ENCODE data around the gene TMEM145. TPM values are rescaled to one million over a fixed set of nuclear protein-coding genes. Genes with fewer than 3 reads are reported as not detected.
A peak's percentile ranks its signal among the peaks of the same experiment; 100 is the strongest.

Gene TMEM145
- total and polyA plus RNA-seq, 9 of the 15 experiments (the other 6 are each of a cell fraction or from before 2014, with no cell fraction given): 0.80 to 5.5 (median 1.9) TPM; not detected in 3

DNA sequence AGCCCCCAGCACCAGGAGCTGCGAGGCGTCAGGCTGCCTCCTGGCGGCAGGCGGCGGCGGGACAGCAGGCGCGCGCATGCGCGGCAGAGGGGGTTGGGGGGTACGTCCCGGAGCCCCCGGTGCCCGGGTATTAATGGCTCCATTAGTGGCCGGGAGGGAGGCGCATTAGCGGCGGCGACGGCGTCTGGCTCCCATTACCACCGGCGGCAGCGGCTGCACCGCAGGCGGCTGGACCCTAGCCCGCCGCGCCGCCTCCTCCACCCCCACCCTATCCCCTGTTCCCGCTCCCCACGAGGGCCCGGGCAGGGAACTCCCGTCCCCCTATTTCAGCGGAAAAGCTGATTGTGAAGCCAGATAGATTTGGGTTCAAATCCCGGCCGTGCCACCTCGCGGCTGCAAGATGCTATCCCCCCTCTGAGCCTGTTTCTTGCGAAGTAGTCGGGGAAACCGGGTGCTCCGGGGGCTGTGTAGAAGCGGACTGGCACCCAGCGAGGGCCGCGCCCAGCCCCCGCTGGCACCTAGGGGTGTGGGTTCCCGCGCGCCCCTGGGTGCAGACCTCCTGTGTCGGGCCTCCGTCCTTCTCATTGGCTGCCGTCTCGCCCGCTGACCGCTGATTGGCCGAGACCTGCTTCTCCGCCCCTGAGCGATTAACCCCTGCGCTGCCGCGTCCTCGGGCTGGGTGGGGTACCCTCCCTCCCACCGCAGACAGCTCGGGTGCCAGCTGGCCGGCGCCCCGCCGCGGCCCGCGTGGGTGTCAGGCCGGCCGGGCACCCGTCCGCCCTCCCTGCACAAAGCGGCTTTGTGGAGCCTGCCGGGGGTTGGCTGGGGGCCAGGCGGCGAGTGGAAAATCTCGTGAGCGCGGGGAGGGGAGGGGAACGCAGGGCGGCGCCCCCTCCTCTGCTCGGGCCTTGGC is 33.0 kb upstream of the TMEM145 start (continued):
- TF ChIP-seq ZBTB11 (CRISPR knock-in tag; IDR thresholded peaks at IDR 0.05): no peak
- TF ChIP-seq, protein P1, sequence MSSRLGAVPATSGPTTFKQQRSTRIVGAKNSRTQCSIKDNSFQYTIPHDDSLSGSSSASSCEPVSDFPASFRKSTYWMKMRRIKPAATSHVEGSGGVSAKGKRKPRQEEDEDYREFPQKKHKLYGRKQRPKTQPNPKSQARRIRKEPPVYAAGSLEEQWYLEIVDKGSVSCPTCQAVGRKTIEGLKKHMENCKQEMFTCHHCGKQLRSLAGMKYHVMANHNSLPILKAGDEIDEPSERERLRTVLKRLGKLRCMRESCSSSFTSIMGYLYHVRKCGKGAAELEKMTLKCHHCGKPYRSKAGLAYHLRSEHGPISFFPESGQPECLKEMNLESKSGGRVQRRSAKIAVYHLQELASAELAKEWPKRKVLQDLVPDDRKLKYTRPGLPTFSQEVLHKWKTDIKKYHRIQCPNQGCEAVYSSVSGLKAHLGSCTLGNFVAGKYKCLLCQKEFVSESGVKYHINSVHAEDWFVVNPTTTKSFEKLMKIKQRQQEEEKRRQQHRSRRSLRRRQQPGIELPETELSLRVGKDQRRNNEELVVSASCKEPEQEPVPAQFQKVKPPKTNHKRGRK (tag; IDR thresholded peaks at IDR 0.05): no peak
- TF ChIP-seq CGGBP1 (CRISPR knock-in tag; IDR thresholded peaks at IDR 0.05): no peak
- no peak for TF ChIP-seq ZBTB8A (IDR thresholded peaks at IDR 0.05; ENCODE audit: partially characterized antibody)
- no peak; the same call in none of the 2 replicates for TF ChIP-seq PML (IDR thresholded peaks at IDR 0.05; ENCODE audit: low read length)
- TF ChIP-seq GTF2F1 (IDR thresholded peaks at IDR 0.05; ENCODE audit: low read depth, low read length): no peak
- no peak for TF ChIP-seq ESRRB (CRISPR knock-in tag; IDR thresholded peaks at IDR 0.05; ENCODE audit: borderline replicate concordance)
- TF ChIP-seq ETV5 (CRISPR knock-in tag; IDR thresholded peaks at IDR 0.05; ENCODE audit: low read depth): no peak
- TF ChIP-seq EGR1 (conservative IDR thresholded peaks at IDR 0.05): peak; percentile 51; the same call in 1 of the 2 replicates
- TF ChIP-seq, protein P2, sequence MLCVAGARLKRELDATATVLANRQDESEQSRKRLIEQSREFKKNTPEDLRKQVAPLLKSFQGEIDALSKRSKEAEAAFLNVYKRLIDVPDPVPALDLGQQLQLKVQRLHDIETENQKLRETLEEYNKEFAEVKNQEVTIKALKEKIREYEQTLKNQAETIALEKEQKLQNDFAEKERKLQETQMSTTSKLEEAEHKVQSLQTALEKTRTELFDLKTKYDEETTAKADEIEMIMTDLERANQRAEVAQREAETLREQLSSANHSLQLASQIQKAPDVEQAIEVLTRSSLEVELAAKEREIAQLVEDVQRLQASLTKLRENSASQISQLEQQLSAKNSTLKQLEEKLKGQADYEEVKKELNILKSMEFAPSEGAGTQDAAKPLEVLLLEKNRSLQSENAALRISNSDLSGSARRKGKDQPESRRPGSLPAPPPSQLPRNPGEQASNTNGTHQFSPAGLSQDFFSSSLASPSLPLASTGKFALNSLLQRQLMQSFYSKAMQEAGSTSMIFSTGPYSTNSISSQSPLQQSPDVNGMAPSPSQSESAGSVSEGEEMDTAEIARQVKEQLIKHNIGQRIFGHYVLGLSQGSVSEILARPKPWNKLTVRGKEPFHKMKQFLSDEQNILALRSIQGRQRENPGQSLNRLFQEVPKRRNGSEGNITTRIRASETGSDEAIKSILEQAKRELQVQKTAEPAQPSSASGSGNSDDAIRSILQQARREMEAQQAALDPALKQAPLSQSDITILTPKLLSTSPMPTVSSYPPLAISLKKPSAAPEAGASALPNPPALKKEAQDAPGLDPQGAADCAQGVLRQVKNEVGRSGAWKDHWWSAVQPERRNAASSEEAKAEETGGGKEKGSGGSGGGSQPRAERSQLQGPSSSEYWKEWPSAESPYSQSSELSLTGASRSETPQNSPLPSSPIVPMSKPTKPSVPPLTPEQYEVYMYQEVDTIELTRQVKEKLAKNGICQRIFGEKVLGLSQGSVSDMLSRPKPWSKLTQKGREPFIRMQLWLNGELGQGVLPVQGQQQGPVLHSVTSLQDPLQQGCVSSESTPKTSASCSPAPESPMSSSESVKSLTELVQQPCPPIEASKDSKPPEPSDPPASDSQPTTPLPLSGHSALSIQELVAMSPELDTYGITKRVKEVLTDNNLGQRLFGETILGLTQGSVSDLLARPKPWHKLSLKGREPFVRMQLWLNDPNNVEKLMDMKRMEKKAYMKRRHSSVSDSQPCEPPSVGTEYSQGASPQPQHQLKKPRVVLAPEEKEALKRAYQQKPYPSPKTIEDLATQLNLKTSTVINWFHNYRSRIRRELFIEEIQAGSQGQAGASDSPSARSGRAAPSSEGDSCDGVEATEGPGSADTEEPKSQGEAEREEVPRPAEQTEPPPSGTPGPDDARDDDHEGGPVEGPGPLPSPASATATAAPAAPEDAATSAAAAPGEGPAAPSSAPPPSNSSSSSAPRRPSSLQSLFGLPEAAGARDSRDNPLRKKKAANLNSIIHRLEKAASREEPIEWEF (CRISPR knock-in tag; IDR thresholded peaks at IDR 0.05): no peak
- TF ChIP-seq ZBTB2 (IDR thresholded peaks at IDR 0.05): peak; percentile 90; the same call in 1 of the 2 replicates
- no peak for TF ChIP-seq HNRNPUL1 (IDR thresholded peaks at IDR 0.05; ENCODE audit: low read length)
- no peak for TF ChIP-seq HMG20B (CRISPR knock-in tag; IDR thresholded peaks at IDR 0.05)

Measured in K562 (cell line).